Measurements from ENCODE around the gene EEPD1. TPM values are rescaled to one million over a fixed set of nuclear protein-coding genes. Genes with fewer than 3 reads are reported as not detected.
"Not testable (repeated sequence)": the region's sequence is repeated elsewhere in the genome, so short reads cannot be mapped to it uniquely, and the experiment has no call there.

The EEPD1 gene
- total RNA-seq, 1 experiment from 2014 or later, result 0.70 TPM

- ChIA-PET POLR2A (interaction anchor here (1.0 to 1.4 kb wide), 2 partner anchors 28 to 71 kb away, joined by 3 to 4 read pairs; no protein-coding TSS in a partner anchor), CTCF (interaction anchor here (0.6 to 5.1 kb wide), 26 partner anchors 10 to 609 kb away, joined by 3 to 69 read pairs (median 5); no protein-coding TSS in a partner anchor)
- no peak for TF ChIP-seq CTCF (IDR thresholded peaks at IDR 0.05; ENCODE audit: unreplicated experiment)
- no peaks in the 10 kb centered on the region for H3K36me3 Mint-ChIP-seq (ENCODE audit: insufficient read depth, unreplicated experiment)
- H3K9me3 Mint-ChIP-seq (ENCODE audit: unreplicated experiment), result peaks cover 16% of the 10 kb centered on the region
- intact Hi-C loops (cut with micrococcal nuclease), result no loop called here
- H3K27ac Mint-ChIP-seq (ENCODE audit: low read depth, unreplicated experiment), result no peak overlapping the region
- H3K4me1 Mint-ChIP-seq (ENCODE audit: insufficient read depth, unreplicated experiment), result peaks cover 5% of the 10 kb centered on the region
- DNase-seq (ENCODE audit: unreplicated experiment), result no peak
- no TSS peak for BruUV-seq (replicated peaks)
- no peak overlapping the region for H3K4me3 Mint-ChIP-seq (ENCODE audit: unreplicated experiment)
- no peaks in the 10 kb centered on the region for H3K27me3 Mint-ChIP-seq (ENCODE audit: insufficient read depth, unreplicated experiment)
These were observed 165.1 kb downstream of the EEPD1 start for GRCh38 chr7:36318116-36318515.

- DNase-seq (ENCODE audit: unreplicated experiment); POLR2A ChIA-PET; BruUV-seq (replicated peaks); H3K27ac Mint-ChIP-seq (ENCODE audit: low read depth, unreplicated experiment); H3K27me3 Mint-ChIP-seq (ENCODE audit: insufficient read depth, unreplicated experiment); H3K4me3 Mint-ChIP-seq (ENCODE audit: unreplicated experiment); H3K4me1 Mint-ChIP-seq (ENCODE audit: insufficient read depth, unreplicated experiment); intact Hi-C loops (cut with micrococcal nuclease): not testable (repeated sequence)
- Mint-ChIP-seq H3K9me3 (ENCODE audit: unreplicated experiment) (peaks cover 23% of the 10 kb centered on the region), H3K36me3 (ENCODE audit: insufficient read depth, unreplicated experiment) (peaks cover 14% of the 10 kb centered on the region)
- CTCF ChIA-PET, result interaction anchor here (0.9 to 5.1 kb wide), 6 partner anchors 9 to 166 kb away, joined by 3 to 69 read pairs (median 9); no protein-coding TSS in a partner anchor
These were observed 168.2 kb downstream of the EEPD1 start for GRCh38 chr7:36321284-36321683.

GRCh38 chr7:36336390-36336789 lies 183.3 kb downstream of the EEPD1 start:
- no peak overlapping the region for H3K27ac Mint-ChIP-seq (ENCODE audit: low read depth, unreplicated experiment)
- peaks cover 44% of the 10 kb centered on the region for H3K36me3 Mint-ChIP-seq (ENCODE audit: insufficient read depth, unreplicated experiment)
- BruUV-seq (replicated peaks), result no TSS peak
- no peak for TF ChIP-seq CTCF (IDR thresholded peaks at IDR 0.05; ENCODE audit: unreplicated experiment)
- no peaks in the 10 kb centered on the region for H3K27me3 Mint-ChIP-seq (ENCODE audit: insufficient read depth, unreplicated experiment)
- H3K9me3 Mint-ChIP-seq (ENCODE audit: unreplicated experiment), result no peaks in the 10 kb centered on the region
- DNase-seq (ENCODE audit: unreplicated experiment), result no peak
- intact Hi-C loops (cut with micrococcal nuclease), result no loop called here
- POLR2A ChIA-PET, result no interaction called here
- CTCF ChIA-PET, result interaction anchor here (0.7 to 7.1 kb wide), 2 partner anchors 17 to 923 kb away, joined by 4 to 42 read pairs; no protein-coding TSS in a partner anchor
- H3K4me3 Mint-ChIP-seq (ENCODE audit: unreplicated experiment), result no peak overlapping the region
- no peaks in the 10 kb centered on the region for H3K4me1 Mint-ChIP-seq (ENCODE audit: insufficient read depth, unreplicated experiment)

- no peaks in the 10 kb centered on the region for H3K27me3 Mint-ChIP-seq (ENCODE audit: insufficient read depth, unreplicated experiment)
- CTCF ChIA-PET, result interaction anchor here (0.6 to 7.1 kb wide), 4 partner anchors 19 to 485 kb away, joined by 3 to 42 read pairs (median 3); no protein-coding TSS in a partner anchor
- BruUV-seq (replicated peaks), result no TSS peak
- no peak for TF ChIP-seq CTCF (IDR thresholded peaks at IDR 0.05; ENCODE audit: unreplicated experiment)
- no peak for DNase-seq (ENCODE audit: unreplicated experiment)
- no peak overlapping the region for H3K27ac Mint-ChIP-seq (ENCODE audit: low read depth, unreplicated experiment)
- POLR2A ChIA-PET, result no interaction called here
- no peak overlapping the region for H3K4me3 Mint-ChIP-seq (ENCODE audit: unreplicated experiment)
- intact Hi-C loops (cut with micrococcal nuclease), result no loop called here
- peaks cover 32% of the 10 kb centered on the region for H3K36me3 Mint-ChIP-seq (ENCODE audit: insufficient read depth, unreplicated experiment)
- no peaks in the 10 kb centered on the region for H3K9me3 Mint-ChIP-seq (ENCODE audit: unreplicated experiment)
- H3K4me1 Mint-ChIP-seq (ENCODE audit: insufficient read depth, unreplicated experiment), result peaks cover 10% of the 10 kb centered on the region
These were observed 185.2 kb downstream of the EEPD1 start for GRCh38 chr7:36338256-36338655.

GRCh38 chr7:36343548-36343947 lies 190.5 kb downstream of the EEPD1 start:
- Mint-ChIP-seq H3K36me3 (ENCODE audit: insufficient read depth, unreplicated experiment) (no peaks in the 10 kb centered on the region), H3K27ac (ENCODE audit: low read depth, unreplicated experiment) (no peak overlapping the region), H3K4me3 (ENCODE audit: unreplicated experiment) (no peak overlapping the region), H3K9me3 (ENCODE audit: unreplicated experiment) (no peaks in the 10 kb centered on the region), H3K27me3 (ENCODE audit: insufficient read depth, unreplicated experiment) (no peaks in the 10 kb centered on the region), H3K4me1 (ENCODE audit: insufficient read depth, unreplicated experiment) (peaks cover 26% of the 10 kb centered on the region)
- CTCF ChIA-PET, result no interaction called here
- no peak for DNase-seq (ENCODE audit: unreplicated experiment)
- intact Hi-C loops (cut with micrococcal nuclease), result no loop called here
- no peak for TF ChIP-seq CTCF (IDR thresholded peaks at IDR 0.05; ENCODE audit: unreplicated experiment)
- BruUV-seq (replicated peaks), result no TSS peak
- POLR2A ChIA-PET, result interaction anchor here (1.0 kb wide), 1 partner anchor 17 kb away, joined by 4 read pairs; no protein-coding TSS in a partner anchor

Data from MCF 10A (cell line).